ENCODE results near the gene CISH.

CISH gene

DNA sequence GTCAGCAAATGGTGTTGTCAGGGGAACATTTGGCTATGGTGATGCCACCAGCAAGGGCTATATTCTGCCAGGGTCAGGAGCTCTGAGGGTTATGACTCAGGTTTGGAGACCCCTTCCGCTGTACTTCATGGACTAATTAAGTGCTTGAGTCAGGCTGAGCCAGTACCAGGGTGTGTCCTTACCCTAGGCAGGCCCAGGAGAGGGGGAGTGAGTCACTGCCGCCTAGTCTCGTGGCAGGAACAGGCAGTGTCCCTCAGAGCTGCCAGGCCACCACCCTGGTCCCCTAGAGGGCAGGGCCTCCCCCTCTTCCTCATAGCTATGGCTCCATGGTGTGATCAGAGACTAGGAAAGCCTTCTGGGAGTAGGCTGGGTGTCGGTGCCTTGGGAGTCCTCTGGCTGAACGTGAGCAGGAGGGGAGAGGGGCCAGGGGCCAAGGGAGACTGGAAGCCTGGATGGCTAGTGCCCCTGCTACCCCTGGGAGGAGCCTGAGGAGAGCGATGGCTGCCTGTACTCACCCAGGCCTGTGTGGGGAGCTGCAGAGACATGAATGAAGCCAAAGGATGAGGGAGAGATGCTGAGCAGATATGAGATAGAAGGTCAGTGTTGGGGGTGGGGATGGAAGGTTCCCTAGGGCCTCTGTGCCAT, 16.0 kb upstream of the CISH start:
- H3K27me3 ChIP-seq (ENCODE audit: low read length) = no peaks in the 10 kb centered on the region
- H4K20me1 ChIP-seq (ENCODE audit: low read depth, low read length) = no peaks in the 10 kb centered on the region
- TF ChIP-seq, protein P1, sequence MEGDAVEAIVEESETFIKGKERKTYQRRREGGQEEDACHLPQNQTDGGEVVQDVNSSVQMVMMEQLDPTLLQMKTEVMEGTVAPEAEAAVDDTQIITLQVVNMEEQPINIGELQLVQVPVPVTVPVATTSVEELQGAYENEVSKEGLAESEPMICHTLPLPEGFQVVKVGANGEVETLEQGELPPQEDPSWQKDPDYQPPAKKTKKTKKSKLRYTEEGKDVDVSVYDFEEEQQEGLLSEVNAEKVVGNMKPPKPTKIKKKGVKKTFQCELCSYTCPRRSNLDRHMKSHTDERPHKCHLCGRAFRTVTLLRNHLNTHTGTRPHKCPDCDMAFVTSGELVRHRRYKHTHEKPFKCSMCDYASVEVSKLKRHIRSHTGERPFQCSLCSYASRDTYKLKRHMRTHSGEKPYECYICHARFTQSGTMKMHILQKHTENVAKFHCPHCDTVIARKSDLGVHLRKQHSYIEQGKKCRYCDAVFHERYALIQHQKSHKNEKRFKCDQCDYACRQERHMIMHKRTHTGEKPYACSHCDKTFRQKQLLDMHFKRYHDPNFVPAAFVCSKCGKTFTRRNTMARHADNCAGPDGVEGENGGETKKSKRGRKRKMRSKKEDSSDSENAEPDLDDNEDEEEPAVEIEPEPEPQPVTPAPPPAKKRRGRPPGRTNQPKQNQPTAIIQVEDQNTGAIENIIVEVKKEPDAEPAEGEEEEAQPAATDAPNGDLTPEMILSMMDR (IDR thresholded peaks at IDR 0.05; ENCODE audit: insufficient read depth, low read length, poor library complexity, severe bottlenecking) = no peak
- TF ChIP-seq EZH2phosphoT487 (conservative IDR thresholded peaks at IDR 0.05; ENCODE audit: low read length) = no peak
- H3F3A ChIP-seq (ENCODE audit: insufficient read depth) = no peaks in the 10 kb centered on the region
- no peak overlapping the region for H3K4me3 ChIP-seq (ENCODE audit: insufficient read depth, low read length, poor library complexity, severe bottlenecking)
- no peak overlapping the region for H2AFZ ChIP-seq (ENCODE audit: low read depth, low read length, severe bottlenecking)
- H3K79me2 ChIP-seq (ENCODE audit: insufficient read depth, low read length) = no peaks in the 10 kb centered on the region
- no peaks in the 10 kb centered on the region for H3K36me3 ChIP-seq (ENCODE audit: low read length)
- no peak overlapping the region for H3K27ac ChIP-seq (ENCODE audit: low read depth, low read length)
- no peak overlapping the region for H3K4me2 ChIP-seq (ENCODE audit: low read depth, low read length, poor library complexity, severe bottlenecking)
- H3K9ac ChIP-seq (ENCODE audit: low read length) = no peak overlapping the region
- no peaks in the 10 kb centered on the region for H3K9me2 ChIP-seq (replicated peaks; ENCODE audit: insufficient read depth, low read length)
- no peaks in the 10 kb centered on the region for H3K9me3 ChIP-seq (ENCODE audit: insufficient read depth, low read length)

DNA sequence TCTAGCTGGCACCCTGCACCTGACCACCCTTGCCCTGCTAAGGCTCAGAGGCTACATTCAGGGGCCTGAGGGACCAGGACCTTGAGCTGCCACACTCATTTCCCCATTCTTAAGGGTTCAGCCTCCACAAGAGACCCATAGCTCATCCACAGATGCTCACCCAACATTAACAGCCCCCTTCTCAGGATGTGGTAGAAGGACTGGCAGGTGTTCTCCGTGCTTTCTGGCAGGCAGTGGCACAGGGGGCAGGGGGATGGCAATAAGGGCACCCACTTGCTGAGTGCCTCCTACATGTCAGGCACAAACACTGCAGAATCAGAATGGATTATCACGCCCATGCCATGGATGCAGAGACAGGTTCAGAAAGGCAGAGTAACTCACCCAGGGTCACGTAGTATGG, 14.8 kb upstream of the CISH start:
- H3K9me2 ChIP-seq (replicated peaks; ENCODE audit: insufficient read depth, low read length) = no peaks in the 10 kb centered on the region
- no peaks in the 10 kb centered on the region for H3K9me3 ChIP-seq (ENCODE audit: insufficient read depth, low read length)
- no peaks in the 10 kb centered on the region for H3K36me3 ChIP-seq (ENCODE audit: low read length)
- H3K9ac ChIP-seq (ENCODE audit: low read length) = no peak overlapping the region
- H3F3A ChIP-seq (ENCODE audit: insufficient read depth) = no peaks in the 10 kb centered on the region
- no peak overlapping the region for H3K27ac ChIP-seq (ENCODE audit: low read depth, low read length)
- no peaks in the 10 kb centered on the region for H3K79me2 ChIP-seq (ENCODE audit: insufficient read depth, low read length)
- no peak overlapping the region for H2AFZ ChIP-seq (ENCODE audit: low read depth, low read length, severe bottlenecking)
- H3K4me2 ChIP-seq (ENCODE audit: low read depth, low read length, poor library complexity, severe bottlenecking) = no peak overlapping the region
- H4K20me1 ChIP-seq (ENCODE audit: low read depth, low read length) = no peaks in the 10 kb centered on the region
- no peaks in the 10 kb centered on the region for H3K27me3 ChIP-seq (ENCODE audit: low read length)
- TF ChIP-seq, protein P1 (IDR thresholded peaks at IDR 0.05; ENCODE audit: insufficient read depth, low read length, poor library complexity, severe bottlenecking) = no peak
- no peak for TF ChIP-seq EZH2phosphoT487 (conservative IDR thresholded peaks at IDR 0.05; ENCODE audit: low read length)
- H3K4me3 ChIP-seq (ENCODE audit: insufficient read depth, low read length, poor library complexity, severe bottlenecking) = no peak overlapping the region

DNA sequence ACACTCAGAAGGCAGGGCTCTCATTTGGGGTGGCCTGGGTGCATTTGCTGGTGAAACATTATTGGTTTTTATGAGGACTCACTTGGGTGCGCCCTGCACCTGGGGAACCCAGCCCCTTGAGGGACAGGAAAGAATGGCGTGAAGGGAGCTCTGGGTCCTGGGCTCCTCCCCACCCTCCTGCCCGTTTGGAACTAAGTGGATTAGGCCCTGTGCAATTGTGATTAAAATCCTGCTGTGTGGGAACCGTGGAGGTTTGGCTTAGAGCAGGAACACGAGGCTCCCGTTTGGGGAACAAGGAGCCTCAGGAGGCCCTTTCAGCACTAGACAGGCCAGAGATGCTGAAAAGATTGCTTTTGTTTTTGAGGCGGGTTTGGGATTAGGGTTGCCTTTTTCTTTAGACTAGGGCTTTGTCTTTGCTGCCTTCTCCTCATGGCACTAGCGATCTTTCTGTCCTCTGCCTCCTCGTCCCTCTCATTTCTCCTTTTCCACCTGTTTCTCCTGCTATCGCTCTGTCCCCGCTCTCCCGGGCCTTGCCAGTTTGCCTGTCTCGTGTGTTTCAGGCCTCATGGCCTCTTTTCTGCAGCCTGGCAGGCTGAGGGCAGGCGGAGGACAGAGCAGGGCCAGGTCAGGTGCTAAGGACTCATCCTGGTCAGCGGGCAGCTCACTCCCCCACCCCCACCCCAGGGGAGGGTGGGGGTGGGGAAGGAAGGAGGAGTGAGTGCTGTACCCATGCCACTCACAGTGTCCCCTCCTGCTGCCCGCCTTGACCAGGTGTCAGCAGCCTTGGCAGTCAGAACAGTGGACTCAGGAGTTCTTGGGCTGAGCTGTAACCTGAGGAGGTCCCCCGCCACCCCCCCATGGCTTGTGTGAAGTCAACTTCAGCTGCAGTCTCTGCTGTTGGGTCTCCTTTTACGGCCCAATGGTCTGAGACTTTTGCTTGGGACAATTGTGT, 13.9 kb upstream of the CISH start:
- Histone ChIP-seq H3K27ac (ENCODE audit: low read depth, low read length) (no peak overlapping the region), H3K4me3 (ENCODE audit: insufficient read depth, low read length, poor library complexity, severe bottlenecking) (no peak overlapping the region), H3K9ac (ENCODE audit: low read length) (no peak overlapping the region), H3K9me3 (ENCODE audit: insufficient read depth, low read length) (no peaks in the 10 kb centered on the region), H2AFZ (ENCODE audit: low read depth, low read length, severe bottlenecking) (no peak overlapping the region), H3K9me2 (replicated peaks; ENCODE audit: insufficient read depth, low read length) (no peaks in the 10 kb centered on the region), H3K79me2 (ENCODE audit: insufficient read depth, low read length) (no peaks in the 10 kb centered on the region), H3K36me3 (ENCODE audit: low read length) (no peaks in the 10 kb centered on the region), H3K4me2 (ENCODE audit: low read depth, low read length, poor library complexity, severe bottlenecking) (no peak overlapping the region), H3K27me3 (ENCODE audit: low read length) (no peaks in the 10 kb centered on the region), H3F3A (ENCODE audit: insufficient read depth) (no peaks in the 10 kb centered on the region), H4K20me1 (ENCODE audit: low read depth, low read length) (no peaks in the 10 kb centered on the region)
- TF ChIP-seq, protein P1 (IDR thresholded peaks at IDR 0.05; ENCODE audit: insufficient read depth, low read length, poor library complexity, severe bottlenecking) = no peak
- TF ChIP-seq EZH2phosphoT487 (conservative IDR thresholded peaks at IDR 0.05; ENCODE audit: low read length) = no peak
